Spleen (tissue), 11 donors: ENCODE results near the gene GNG7. TPM values are rescaled to one million over a fixed set of nuclear protein-coding genes. Genes with fewer than 3 reads are reported as not detected.
A peak's percentile ranks its signal among the peaks of the same experiment; 100 is the strongest.
"Not testable (repeated sequence)": the region's sequence is repeated elsewhere in the genome, so short reads cannot be mapped to it uniquely, and the experiment has no call there.

Source experiments
- DNase-seq: peaks from one replicate; pipeline ENCODE4 v3.0.0-alpha.2; 2020
- H3K27ac ChIP-seq, 8 donors: fragments of 200-600 bp; sonication (generic) in 7 of 8; 1 replicate in 4 of 8; 2 replicates in 4 of 8; pipeline versions ENCODE4 v1.5.0 to v1.8.0; 2016 to 2021; ENCODE audit warnings: inconsistent platforms in 4 of 8, mild to moderate bottlenecking in 4 of 8, moderate library complexity in 1 of 8
- H3K27me3 ChIP-seq, 7 donors: fragments of 200-600 bp; sonication (generic) in 6 of 7; replicated peaks in 1 of 7; 1 replicate in 4 of 7; 2 replicates in 3 of 7; pipeline versions ENCODE4 v1.5.0 to v1.8.0; 2016 to 2021; ENCODE audit warnings: inconsistent platforms in 3 of 7, mild to moderate bottlenecking in 1 of 7
- H3K36me3 ChIP-seq, 6 donors: fragments of 200-600 bp; sonication (generic) in 5 of 6; 1 replicate in 4 of 6; 2 replicates in 2 of 6; pipeline versions ENCODE4 v1.5.0 to v1.8.0; 2016 to 2021; ENCODE audit warnings: inconsistent platforms in 2 of 6
- H3K4me1 ChIP-seq, 6 donors: fragments of 200-600 bp; sonication (generic) in 5 of 6; 1 replicate in 3 of 6; 2 replicates in 3 of 6; pipeline versions ENCODE4 v1.5.0 to v1.8.0; 2016 to 2021; ENCODE audit warnings: inconsistent platforms in 3 of 6
- H3K4me3 ChIP-seq, 8 donors: fragments of 200-600 bp; sonication (generic) in 7 of 8; 1 replicate in 4 of 8; 2 replicates in 4 of 8; pipeline versions ENCODE4 v1.5.0 to v1.8.0; 2016 to 2021; ENCODE audit warnings: inconsistent platforms in 4 of 8, mild to moderate bottlenecking in 4 of 8, moderate library complexity in 2 of 8
- H3K9me3 ChIP-seq, 8 donors: fragments of 200-600 bp; sonication (generic) in 7 of 8; 1 replicate in 4 of 8; 2 replicates in 4 of 8; pipeline versions ENCODE4 v1.5.0 to v1.8.0; 2016 to 2021; ENCODE audit warnings: inconsistent platforms in 4 of 8
- CTCF ChIP-seq, 11 experiments: fragments of 200-600 bp in 7 of 11; fragments of 450-650 bp in 4 of 11; sonication (generic) in 4 of 11; IDR thresholded peaks in 8 of 11; conservative IDR thresholded peaks in 3 of 11; 1 replicate in 7 of 11; 2 replicates in 4 of 11; pipeline versions ENCODE4 v1.4.0 to v1.8.0; 2016 to 2021; ENCODE audit warnings: antibody characterized with exemption in 11 of 11, inconsistent platforms in 4 of 11, mild to moderate bottlenecking in 1 of 11
- POLR2A ChIP-seq, 3 donors: fragments of 450-650 bp; IDR thresholded peaks; one replicate each; pipeline ENCODE4 v1.5.1; 2017; ENCODE audit warnings: antibody characterized with exemption in 3 of 3, mild to moderate bottlenecking in 1 of 3
- POLR2AphosphoS5 ChIP-seq, 3 donors: sonication (generic); formaldehyde crosslinking; IDR thresholded peaks; one replicate each; pipeline ENCODE4 v1.5.1; 2017; ENCODE audit warnings: antibody characterized with exemption in 3 of 3
- WGBS, 5 donors: extraction: QIAGEN DNeasy Blood & Tissue Kit in 3 of 5; methylation state at CpG; one replicate each; pipeline versions ENCODE4 v1.1.5 to v1.1.7; 2013 to 2018; 5-methylcytosine and 5-hydroxymethylcytosine counted together
- intact Hi-C: fragments of 100-400 bp; cut with DNase I; formaldehyde crosslinking; loops from one replicate; pipeline ENCODE4 v1.15.0; 2023; ENCODE audit warnings: low total_unique reads
- polyA plus RNA-seq, 3 donors: library from polyadenylated mRNA; stranded (reverse); fragments of 200-250 nt; gene quantifications; one replicate each; pipeline ENCODE4 v1.2.1, GENCODE V29; 2013
- total RNA-seq, 7 donors: library from RNA; depleted of rRNA in 3 of 7; stranded (reverse); fragments of >200 nt in 3 of 7; fragmentation: NEBNext Ultra II Directional in 4 of 7; extraction: Animal tissue kit (Norgen Biotek cat#: 25700) in 4 of 7; gene quantifications; one replicate each; pipeline versions ENCODE4 v1.1.0 to v1.2.1, GENCODE V29; 2016 to 2021
- donor health status: healthy with polysubstance abuse.
- donor health status: DM: no; HTN: no; CAD: no; lungs with moderate emphysema.
- donor health status: DM: no; HTN: no; CAD: no.
- donor health status: Bipolar disorder and iron deficiency.
- donor health status: healthy.
- donor health status: DM: no; HTN: no; CAD: no.
- donor health status: DM: yes; HTN: yes; CAD: no.

The GNG7 gene
- total and polyA plus RNA-seq, 10 donors: 17.2 to 34.6 (median 18.9) TPM

- no peak for DNase-seq
- Histone ChIP-seq H3K4me1 (peaks cover 11 to 53% (median 37%) of the 10 kb centered on the region in 6 donors), H3K4me3 (no peak overlapping the region), H3K36me3 (peaks cover 0 to 18% (median 0%) of the 10 kb centered on the region in 6 donors), H3K27ac (no peak overlapping the region), H3K9me3 (peaks cover 0 to 27% (median 21%) of the 10 kb centered on the region in 8 donors), H3K27me3 (peaks cover 0 to 5% (median 0%) of the 10 kb centered on the region in 7 donors)
- WGBS, 5 donors: 74 to 90% (median 81%) methylated on average over 5 of the region's 5 CpGs
- intact Hi-C loops: loop anchor here (10.0 kb wide), 1 partner anchor 49 kb away; no protein-coding TSS in a partner anchor
- TF ChIP-seq POLR2A (IDR thresholded peaks at IDR 0.05) (no peak), POLR2AphosphoS5 (IDR thresholded peaks at IDR 0.05) (no peak), CTCF (IDR thresholded peaks at IDR 0.05 in 8 of 11, conservative IDR thresholded peaks at IDR 0.05 in 3 of 11) (no peak)
Observed at GRCh38 chr19:2584002-2584401, 118.5 kb downstream of the GNG7 start.

DNA sequence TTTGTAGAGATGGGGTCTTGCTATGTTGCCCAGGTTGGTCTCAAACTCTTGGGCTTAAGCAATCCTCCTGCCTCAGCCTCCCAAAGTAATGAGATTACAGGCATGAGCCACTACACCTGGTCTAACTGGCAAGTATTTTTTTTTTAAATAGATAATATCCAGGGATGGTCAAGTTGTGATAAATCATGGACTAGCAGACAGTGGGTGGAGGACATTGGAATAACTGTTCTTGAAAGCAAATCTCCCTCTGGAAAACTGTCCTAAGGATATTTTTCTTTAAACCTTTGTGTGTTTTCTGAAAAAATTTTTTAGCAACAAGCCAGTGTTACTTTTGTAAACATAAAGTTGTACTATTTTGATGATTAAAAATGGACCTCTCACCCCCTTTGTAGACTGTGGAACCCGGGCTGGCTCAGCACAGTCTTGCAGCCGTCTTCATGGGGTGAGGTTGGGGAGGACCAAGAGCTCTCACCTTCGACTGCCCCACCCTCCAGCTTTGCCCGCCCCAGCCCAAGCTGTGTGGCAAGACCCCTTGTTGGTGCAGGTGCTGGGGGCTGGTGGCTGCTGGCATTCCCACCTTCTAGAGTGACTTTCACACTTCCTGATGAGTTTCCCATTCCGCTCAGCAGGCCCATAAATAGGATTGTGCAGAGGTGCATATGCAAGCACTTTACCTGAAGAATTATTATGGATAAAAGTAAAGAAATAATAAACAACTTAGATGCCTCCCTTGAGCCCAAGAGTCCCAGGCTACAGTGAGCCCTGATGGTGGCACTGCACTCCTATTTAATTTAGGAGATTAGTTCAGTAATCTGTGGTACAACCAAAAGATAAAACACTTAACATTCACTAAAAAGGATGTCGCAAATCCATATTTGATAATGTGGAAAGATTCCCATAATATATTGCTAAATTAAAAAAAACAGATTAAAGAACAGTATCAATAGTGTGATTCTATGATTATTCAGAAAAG is 119.2 kb downstream of the GNG7 start:
- 83 to 95% (median 90%) methylated on average over 6 of the region's 6 CpGs for WGBS, 5 donors
- H3K27ac ChIP-seq: no peak overlapping the region
- no peak overlapping the region for H3K4me3 ChIP-seq
- H3K4me1 ChIP-seq: peaks cover 13 to 53% (median 41%) of the 10 kb centered on the region in 6 donors
- H3K36me3 ChIP-seq: peaks cover 0 to 13% (median 0%) of the 10 kb centered on the region in 6 donors
- TF ChIP-seq POLR2A (IDR thresholded peaks at IDR 0.05) (no peak), POLR2AphosphoS5 (IDR thresholded peaks at IDR 0.05) (no peak), CTCF (IDR thresholded peaks at IDR 0.05 in 8 of 11, conservative IDR thresholded peaks at IDR 0.05 in 3 of 11) (no peak)
- H3K9me3 ChIP-seq: peaks cover 0 to 27% (median 21%) of the 10 kb centered on the region in 8 donors
- intact Hi-C loops: loop anchor here (10.0 kb wide), 1 partner anchor 48 kb away; no protein-coding TSS in a partner anchor
- peaks cover 0 to 12% (median 0%) of the 10 kb centered on the region in 7 donors for H3K27me3 ChIP-seq
- peak; percentile 47 for DNase-seq

- peak; percentile 4 for DNase-seq
- H3K4me1 ChIP-seq: peaks cover 15 to 39% (median 28%) of the 10 kb centered on the region in 6 donors
- intact Hi-C loops: loop anchor here (10.0 kb wide), 1 partner anchor 46 kb away; no protein-coding TSS in a partner anchor
- not testable (repeated sequence) for H3K36me3 ChIP-seq, H3K4me3 ChIP-seq, H3K27ac ChIP-seq
- WGBS, 5 donors: 85 to 94% (median 90%) methylated on average over 5 of the region's 5 CpGs
- H3K27me3 ChIP-seq: peaks cover 0 to 15% (median 0%) of the 10 kb centered on the region in 7 donors
- H3K9me3 ChIP-seq: peaks cover 0 to 27% (median 21%) of the 10 kb centered on the region in 8 donors
Observed at GRCh38 chr19:2580396-2580795, 122.1 kb downstream of the GNG7 start.

DNA sequence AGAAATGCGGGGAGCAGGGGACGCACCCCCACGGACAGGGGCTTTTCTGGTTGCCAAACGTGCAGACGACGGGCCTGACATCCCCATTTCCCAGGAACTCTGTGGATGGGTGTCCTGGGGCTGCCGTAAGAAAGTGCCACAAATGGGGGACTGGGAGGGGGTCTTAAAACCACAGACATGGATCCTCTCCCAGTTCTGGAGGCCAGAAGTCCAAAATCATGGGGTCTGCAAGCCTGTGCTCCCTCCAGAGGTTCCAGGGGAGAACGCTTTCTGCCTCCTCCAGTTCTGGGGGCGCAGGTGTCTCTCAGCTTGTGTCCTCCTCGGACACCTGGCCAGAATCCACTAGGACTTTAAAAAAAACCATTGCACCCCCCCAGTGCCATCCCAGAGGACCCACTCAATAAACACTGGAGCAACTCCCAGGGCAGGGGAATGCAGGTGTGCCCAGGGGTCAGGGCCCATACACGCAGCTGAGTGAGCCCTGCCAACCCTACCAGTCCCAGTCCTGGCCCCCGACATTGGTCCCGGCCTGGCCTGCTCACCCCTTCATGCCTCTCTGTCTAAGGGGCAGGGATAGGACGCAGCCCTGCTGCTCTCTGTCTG is 122.7 kb downstream of the GNG7 start:
- H3K27ac ChIP-seq: peak overlapping the region in 7 of 8 donors; percentile 47 to 79 (median 68)
- WGBS, 5 donors: 42 to 46% (median 44%) methylated on average over 10 to 14 of the region's 14 CpGs
- peak overlapping the region in 3 of 8 donors; percentile 30 to 61 (median 36) for H3K4me3 ChIP-seq

More for the DNA sequence above, 122.7 kb downstream of the GNG7 start:
- Histone ChIP-seq H3K27me3 (peaks cover 0 to 15% (median 0%) of the 10 kb centered on the region in 7 donors), H3K36me3 (peaks cover 0 to 9% (median 0%) of the 10 kb centered on the region in 6 donors), H3K9me3 (peaks cover 0 to 27% (median 21%) of the 10 kb centered on the region in 8 donors), H3K4me1 (peaks cover 15 to 39% (median 28%) of the 10 kb centered on the region in 6 donors)
- intact Hi-C loops: loop anchor here (10.0 kb wide), 1 partner anchor 45 kb away; no protein-coding TSS in a partner anchor
- DNase-seq: peak; percentile 47
- no peak for TF ChIP-seq POLR2AphosphoS5 (IDR thresholded peaks at IDR 0.05)
- no peak for TF ChIP-seq POLR2A (IDR thresholded peaks at IDR 0.05)
- TF ChIP-seq CTCF (IDR thresholded peaks at IDR 0.05 in 8 of 11, conservative IDR thresholded peaks at IDR 0.05 in 3 of 11): peak in 6 of 11 experiments; percentile 13 to 58 (median 39)
